Measurements from ENCODE around the gene TECTB. TPM values are rescaled to one million over a fixed set of nuclear protein-coding genes. Genes with fewer than 3 reads are reported as not detected.

TECTB gene
- total RNA-seq, result not detected in 2 replicates

GRCh38 chr10:112283100-112283499 is at the start of gene TECTB:
TECTB (plus strand) TSS chr10:112283400; CDS start chr10:112283735, 335 bp downstream.

Other genes starting within 250 kb of the TECTB start
- gene GPAM, start 99.6 kb upstream of the TECTB start, total RNA-seq, result 13.3 and 14.9 TPM in 2 replicates
- 2.0 TPM in 1 of 2 replicates, not detected in the other for gene ACSL5, start 90.7 kb downstream of the TECTB start, total RNA-seq
- 21.9 and 32.7 TPM in 2 replicates for gene ZDHHC6, start 163.5 kb downstream of the TECTB start, total RNA-seq
- 30.8 and 38.9 TPM in 2 replicates for gene VTI1A, start 163.8 kb downstream of the TECTB start, total RNA-seq